GM21423 (cell line): Measurements from ENCODE around the gene SOX6.
"Not testable (repeated sequence)": the region's sequence is repeated elsewhere in the genome, so short reads cannot be mapped to it uniquely, and the experiment has no call there.

Experiments
- ATAC-seq: cut with Tn5 transposase; IDR thresholded peaks from one replicate; pipeline ENCODE4 v1.9.1; 2021; ENCODE audit warnings: mild to moderate bottlenecking, moderate library complexity; ENCODE audit not compliant: unreplicated experiment

The SOX6 gene

DNA sequence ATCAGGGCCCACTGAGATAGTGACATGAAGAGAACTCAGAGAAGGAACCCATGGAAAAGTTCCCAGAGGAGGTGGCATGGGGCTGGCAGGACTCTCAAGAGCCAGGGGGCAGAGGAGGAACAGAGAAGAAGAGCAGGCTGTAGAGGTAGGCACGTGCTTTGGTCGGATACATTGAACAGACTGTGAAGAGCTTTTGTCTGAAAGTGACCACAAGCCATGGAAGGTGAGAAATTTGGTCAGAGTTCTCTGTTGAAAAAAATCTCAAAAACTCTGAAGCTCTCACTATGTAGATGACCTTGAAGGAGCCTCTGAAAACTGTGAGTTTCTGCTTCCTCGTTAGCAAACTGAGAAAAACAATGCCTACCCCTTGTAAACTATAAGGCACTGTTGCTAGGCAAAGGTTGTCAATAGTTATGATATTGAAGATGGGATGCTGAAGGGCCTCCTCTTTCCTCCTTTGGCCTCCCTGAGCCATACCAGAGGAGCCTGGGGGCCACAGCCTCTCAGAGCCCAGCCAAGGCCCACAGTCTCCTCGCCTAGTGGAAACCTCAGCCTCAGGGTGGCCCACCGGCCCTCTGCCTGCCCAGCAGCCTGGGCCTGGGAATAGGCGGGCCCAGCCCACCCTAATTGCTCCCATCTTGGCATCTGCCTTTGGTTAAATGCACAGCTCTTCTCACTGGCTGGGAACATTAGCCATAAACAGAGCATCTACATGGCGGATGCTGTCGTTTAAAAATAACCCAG, 415.7 kb downstream of the SOX6 start:
- no peak for ATAC-seq

DNA sequence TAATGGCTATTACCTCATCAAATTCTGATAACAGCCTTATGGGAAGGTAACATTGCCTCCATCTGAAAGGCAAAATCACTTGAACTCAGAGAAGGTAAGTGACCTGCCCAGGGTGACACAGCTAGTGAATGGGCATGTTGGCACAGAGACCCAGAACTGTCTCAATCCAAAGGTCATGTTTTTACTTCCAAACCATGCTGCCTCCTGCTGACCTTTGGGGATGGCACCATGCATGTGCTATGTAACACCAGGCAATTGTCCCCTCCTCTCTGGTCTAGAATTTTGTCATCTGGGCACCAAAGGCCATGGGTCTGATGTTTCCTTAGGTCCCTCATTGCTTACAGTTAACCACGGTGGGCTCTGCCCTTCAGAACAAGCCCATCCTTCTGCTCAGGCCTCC, 417.4 kb downstream of the SOX6 start:
- no peak for ATAC-seq

DNA sequence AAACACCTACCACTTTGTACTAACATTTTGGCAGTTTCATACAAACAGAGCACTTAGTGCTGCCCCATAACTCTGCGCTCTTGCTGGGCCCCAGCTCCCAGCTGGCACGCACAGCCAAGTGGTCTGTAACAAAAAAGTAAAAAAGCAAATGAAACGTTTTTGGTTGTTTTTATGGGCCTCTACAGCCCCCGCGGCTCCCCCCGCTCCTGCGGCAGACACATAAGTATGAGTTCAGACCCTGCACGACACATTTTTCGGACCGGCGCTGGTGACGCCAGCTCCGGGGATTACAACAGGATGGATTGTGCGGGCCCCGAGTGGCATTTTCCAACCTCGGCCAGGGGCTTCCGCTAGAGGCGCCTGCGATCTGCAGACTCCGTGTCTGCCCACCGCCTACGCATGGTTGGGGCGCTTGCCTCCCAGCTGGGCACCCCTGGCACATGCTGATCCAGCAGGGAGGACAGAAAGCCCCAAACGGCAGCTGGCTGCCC, 418.2 kb downstream of the SOX6 start:
- no peak for ATAC-seq

DNA sequence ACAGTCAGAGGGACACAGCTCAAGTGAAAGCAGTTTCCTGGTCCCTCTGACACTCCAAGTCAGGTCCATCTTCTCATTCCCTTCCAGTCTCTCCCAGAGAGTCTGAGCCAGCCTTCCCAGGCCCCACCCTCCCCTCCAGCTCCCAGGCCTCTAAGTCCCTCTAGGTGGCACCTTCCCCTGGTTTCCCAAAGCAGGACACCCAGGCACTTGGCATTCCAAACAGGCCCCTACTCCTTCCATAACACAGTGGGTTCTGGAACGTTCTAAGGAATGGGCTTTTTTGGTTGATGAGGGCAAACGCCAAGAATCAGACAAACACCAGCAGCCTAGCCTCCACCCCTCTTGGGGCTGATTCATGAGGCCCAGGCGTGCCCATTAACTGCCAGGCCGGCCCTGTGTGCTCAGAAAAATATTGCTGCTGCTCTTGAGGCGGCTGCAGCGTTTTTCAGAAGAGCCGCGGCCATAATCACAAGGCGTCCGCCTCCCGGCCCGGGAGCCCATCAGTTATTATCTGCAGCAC, 418.7 kb downstream of the SOX6 start:
- no peak for ATAC-seq

DNA sequence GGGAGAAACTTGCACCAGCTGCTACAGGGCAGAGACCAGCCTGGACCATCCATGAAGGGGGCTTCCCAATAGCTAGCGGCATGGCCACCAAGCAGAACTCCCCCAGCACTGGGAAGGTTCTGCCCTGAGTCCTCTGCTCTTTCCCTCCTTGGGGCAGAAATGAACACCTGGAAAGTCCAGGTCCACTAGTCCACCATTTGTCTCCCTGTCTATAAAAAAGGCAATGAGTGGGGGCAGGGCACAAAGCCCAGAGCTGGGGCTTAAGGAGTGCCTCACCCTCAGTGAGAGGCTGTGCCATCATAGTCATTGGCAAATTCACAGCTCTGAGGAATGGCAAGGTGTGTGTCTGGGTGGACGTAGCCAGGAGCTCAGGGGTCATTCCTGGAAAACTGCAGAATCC, 420.3 kb downstream of the SOX6 start:
- ATAC-seq, result no peak

DNA sequence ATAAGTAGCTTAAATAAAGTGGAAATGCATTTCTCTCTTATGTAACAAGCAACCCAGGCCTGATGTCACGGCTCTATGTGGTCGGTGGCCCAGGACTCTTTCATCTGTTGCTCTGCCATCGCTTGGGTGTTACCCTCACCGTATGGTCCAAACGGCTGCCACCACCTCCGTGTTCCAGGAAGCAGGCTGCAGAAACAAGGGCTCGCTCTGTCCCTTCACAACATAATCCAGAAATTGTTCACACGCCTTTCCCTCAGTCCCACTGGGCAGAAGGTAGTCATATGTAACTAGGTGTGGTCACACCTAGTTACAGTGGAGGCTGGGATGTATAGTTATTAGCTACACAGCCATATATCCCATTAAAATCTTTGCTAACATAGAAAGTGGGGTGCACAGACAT, 421.0 kb downstream of the SOX6 start:
- ATAC-seq, result no peak

DNA sequence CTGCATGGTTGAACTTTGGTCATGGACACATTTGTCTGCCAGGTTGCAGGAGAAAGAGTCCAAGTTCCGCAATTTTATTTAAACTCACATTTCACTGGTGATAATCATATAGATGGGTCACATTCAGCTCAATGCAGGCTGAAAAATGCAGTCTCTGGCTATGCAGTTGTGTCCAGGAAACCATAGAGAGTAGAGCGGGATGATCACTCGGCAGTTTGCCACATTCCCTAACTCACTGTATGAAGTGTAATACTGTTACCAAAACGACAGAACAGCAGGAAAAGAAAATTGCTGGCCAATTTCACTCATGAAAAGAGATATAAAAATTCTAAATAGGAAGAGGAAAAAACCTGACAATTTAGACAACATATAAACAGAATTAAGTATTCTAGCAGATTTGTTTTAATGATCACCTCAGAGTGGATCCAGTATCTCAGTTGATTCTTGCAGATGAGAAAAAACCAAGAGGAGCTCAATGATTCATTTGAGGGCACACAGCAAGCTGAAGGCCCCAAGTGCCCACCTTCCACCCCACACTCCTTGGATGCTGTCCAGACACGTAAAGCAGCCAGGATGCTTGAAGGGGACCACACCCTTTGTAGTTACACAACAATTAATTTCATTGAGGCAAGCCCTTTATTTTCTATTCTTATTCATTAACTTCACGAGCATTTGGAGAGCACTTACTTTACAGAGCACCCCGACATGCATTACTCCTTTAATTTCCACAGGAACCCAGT, 422.3 kb downstream of the SOX6 start:
- no peak for ATAC-seq

DNA sequence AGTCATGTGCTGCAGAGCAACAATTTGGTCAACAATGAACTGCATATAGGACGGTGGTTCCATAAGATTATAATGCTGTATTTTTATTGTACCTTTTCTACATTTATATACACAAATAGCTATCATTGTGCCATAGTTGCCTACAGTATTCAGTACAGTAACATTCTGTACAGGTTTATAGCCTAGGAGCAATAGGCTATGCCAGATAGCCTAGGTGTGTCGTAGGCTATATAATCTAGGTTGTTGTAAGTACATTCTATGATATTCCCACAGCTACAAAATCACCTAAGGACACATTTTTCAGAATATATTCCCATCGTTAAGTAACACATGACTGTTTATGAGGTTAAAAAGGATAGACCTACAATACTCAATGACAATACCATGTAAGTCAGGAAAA, 423.9 kb downstream of the SOX6 start:
- ATAC-seq, result no peak

DNA sequence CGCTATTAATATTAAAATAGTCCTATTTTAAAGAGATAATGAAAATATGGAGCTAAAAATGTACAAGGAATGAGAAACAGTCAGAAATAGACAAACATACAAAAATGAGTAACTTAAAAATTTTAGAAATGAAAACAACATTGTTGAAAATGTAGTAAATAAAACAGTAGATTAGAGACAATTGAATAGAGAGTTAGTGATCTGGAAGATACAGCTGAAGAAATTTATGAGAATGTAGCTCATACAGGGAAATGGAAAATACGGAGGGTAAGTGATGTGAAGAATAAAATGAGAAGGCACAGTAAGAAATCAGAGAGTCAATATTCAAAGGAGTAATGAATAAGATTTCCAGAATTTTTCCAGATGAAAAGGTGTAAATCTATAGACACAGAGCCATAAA, 424.8 kb downstream of the SOX6 start:
- no peak for ATAC-seq

DNA sequence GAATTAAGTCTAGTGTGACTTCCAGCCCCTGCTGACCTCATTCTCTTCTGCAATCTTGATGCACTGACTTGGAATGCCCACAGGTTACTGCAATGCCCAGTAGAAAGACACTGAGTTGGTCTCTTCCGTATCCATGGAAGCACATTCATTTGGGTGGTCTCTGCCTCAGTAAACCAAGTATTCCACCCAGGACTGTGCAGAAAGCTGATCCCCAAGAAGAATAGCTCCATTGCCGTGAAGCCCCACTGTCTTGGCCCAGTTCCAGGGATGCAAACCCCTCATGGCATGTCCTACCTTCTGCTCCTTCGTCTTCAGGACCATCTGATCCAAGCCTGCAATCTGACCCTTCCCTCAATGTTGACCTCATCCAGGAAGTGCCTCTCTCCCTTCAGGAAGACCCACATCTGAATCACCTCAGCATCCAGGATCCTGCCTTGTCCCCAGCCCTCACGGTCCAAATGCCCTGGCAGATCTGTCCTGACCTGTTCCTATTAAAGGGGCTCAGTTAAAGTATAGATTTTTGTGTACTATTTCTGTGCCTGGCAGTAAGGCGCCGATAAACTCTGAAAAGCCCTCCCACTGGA, 425.8 kb downstream of the SOX6 start:
- no peak for ATAC-seq

DNA sequence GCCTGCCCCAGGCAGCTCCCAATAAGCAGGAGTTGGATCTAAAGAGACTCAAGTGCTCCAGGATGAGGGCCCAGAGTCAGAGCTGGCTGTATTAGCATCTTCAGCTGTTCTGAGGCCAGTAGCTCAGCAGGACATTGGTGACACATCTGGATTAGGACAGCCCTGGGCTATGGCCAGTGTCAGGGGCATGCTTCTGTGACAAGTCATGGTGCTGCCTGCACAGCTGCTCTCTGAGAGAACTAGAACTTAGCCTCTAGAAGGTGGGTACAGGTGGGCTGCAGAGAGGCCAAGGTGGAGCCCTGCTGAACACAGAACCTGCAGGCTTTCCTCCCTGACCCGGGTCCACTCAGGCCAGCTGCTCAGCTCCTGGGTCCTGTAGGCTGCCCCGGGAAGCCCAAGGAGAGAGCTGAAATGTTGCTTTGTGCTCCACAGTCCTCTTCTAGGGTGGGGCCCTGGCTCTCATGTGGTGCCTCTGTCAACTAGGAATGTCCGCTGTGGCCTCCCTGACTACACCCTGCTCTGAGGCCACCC, 426.9 kb downstream of the SOX6 start:
- no peak for ATAC-seq

DNA sequence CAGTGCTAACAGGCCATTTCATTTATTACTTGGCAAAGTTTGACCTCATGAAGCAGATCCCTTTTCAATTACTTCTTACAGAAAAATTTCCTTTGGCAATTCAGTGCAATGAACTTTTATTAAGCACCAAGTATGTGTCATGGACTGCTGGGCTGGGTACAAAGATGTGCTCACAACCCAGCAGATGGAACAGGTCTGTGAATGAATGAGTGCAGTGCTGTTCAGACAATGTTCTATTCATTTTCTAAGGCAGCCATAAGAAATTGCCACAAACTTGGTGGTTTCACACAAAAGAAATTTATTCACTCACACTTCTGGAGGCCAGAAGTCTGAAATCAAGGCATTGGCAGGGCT, 428.5 kb downstream of the SOX6 start:
- no peak for ATAC-seq

DNA sequence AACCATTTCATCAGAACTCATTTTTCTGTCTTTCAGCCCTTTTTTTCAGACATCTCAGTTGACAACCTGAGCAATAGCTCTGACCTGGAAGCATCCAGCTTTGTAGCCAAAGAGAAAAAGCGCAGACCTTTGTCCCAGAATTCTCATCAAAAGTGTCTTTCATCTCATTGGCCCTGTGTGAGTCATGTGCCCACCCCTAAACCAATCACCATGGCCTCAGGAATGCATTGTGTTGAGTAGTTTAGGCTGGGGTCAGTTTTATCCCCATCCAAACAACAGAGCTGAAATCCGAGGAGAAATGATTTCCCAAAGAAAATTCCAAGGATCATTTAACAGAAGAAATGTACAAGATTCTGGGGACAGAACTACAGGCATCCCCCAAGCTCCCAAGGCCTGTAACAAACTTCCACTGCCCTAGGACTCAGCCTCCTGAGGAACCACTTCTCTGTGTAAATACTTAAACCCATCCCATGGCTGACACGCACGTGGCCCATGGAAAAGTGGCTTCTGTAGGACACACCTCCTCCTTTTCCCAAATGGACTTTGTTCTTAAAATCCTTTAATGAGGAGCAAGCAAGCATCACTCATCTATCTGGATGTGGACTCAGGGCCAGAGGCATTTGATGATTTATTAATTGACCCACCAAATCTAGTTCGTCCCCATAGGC, 429.0 kb downstream of the SOX6 start:
- ATAC-seq, result no peak

DNA sequence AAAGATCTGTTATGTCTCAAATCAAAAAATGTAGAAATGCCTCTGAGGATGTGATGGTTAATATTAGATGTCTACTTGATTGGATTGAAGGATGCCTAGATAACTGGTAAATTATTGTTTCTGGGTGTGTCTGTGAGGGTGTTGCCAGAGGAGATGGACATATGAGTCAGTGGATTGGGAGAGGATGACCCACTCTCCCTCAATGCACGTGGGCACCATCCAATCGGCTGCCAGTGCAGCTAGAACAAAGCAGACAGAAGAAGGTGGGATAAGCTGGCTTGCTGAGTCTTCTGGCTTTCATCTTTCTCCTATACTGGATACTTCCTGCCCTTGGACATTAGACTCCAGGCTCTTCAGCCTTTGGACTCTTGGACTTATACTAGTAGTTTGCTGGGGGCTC, 430.3 kb downstream of the SOX6 start:
- ATAC-seq, result no peak

DNA sequence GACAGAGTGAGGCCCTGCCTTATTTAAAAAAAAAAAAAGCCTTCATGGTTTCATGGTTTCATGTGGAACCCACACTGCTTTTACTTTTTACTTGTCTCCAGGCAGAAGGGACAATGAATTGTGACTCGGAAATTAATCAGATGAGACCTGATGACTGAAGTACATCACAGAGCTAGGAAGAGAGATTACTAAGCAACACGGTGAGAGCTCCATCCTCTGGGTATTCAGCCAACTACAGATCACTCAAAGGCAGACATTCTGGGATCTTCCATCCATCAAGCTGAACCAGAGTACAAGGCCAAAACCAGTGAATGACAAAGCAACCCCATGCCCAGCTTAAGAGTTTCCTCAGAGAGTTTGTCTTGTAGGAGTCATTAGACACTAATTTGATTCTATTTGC, 433.2 kb downstream of the SOX6 start:
- ATAC-seq, result no peak

DNA sequence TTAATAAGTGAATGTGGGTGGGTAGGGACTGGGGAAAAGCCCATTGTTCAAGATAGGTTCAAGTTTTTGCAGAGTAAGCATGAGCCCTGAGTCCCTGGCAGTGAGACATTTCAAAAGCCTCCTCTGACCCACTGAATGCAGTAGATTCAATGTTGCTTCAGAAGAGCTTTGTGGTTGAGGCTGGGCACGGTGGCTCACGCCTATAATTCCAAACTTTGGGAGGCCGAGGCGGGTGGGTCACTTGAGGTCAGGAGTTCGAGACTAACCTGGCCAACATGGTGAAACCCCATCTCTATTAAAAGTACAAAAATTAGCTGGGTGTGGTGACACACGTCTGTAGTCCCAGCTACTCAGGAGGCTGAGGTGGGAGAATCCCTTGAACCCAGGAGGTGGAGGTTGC, 433.6 kb downstream of the SOX6 start:
- ATAC-seq, result not testable (repeated sequence)

DNA sequence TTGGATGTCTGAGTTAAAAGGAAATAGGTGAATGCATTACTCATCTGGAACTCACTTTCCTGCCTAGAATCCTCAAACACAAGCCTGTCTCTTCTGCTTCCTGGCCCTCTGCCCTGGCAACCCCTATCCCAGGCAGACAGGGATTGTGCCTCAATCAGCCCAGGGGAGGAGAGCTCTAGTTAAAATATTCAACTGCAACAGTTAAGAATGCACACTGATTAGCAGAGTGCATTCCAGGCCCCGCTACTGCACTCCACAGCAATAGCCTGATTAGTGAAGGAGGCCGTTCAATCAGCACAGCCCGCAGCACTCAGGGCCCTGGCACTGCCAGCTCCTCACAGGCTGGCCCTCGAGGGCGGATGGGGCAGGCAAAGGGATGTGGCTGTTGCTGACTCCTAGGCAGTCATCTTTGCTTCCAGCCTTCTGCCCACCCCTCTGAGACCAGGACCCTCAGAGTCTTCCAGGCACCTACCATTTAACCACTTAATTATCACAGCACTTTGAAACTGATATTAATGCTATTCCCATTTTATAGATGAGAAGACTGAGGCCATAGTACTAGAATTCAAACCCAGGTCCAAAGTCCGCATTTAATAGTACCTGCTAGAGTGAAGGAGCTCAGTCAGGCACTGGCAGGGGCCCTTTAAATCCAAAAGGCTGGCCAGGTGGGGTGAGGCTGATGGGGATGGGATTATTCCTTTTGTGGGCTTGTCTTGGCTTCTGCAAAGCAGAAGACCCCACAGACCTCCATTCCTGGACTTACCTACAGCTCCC, 435.3 kb downstream of the SOX6 start:
- no peak for ATAC-seq

DNA sequence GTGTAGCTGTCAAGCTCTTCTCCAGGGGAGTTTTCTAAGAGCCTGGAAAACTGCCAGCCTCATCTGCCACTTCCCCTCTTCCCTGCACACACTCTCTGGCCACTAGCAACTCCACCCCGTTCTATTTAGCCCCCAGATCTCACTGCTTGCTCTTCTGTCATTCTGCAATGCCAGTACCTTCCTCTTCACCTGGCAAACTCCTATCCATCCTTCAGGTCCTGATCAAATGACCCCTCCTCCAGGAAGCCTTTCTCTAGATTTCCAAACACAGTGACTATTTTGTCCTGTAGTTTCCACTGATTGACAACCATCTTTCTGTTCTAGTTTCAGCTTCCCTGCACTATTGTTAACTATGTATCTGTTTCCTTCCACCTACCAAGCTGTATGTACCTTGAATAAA, 437.7 kb downstream of the SOX6 start:
- no peak for ATAC-seq

DNA sequence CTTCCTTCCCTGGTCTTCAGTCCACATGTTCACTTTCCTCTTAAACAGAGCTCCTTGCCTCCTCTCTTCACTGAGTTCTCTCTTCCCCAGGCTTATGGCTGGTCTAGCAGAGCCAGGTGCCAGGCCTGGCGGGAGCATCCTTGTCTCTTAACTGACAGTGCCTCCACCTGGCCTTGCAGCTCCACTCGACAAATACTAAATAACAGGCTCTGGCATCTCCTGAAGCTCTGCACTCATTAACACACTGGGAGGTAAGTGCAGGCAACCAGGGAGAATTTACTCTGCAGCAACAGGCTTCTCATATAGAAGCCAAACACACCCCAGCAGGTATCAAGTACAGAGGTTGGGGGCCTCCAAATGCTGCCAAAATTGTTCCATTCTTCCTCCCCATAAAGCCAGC, 438.1 kb downstream of the SOX6 start:
- ATAC-seq, result no peak
